Measurements from ENCODE around the gene MBOAT7.
"Not testable (repeated sequence)": the region's sequence is repeated elsewhere in the genome, so short reads cannot be mapped to it uniquely, and the experiment has no call there.

The MBOAT7 gene

GRCh38 chr19:54186351-54186750 lies 3.0 kb downstream of the MBOAT7 start:
- FAIRE-seq = no peak

GRCh38 chr19:54183431-54183830 lies 5.9 kb downstream of the MBOAT7 start:
- FAIRE-seq = no peak

GRCh38 chr19:54181894-54182293 lies 7.5 kb downstream of the MBOAT7 start:
- not testable (repeated sequence) for FAIRE-seq

GRCh38 chr19:54180691-54181091 lies 8.7 kb downstream of the MBOAT7 start:
- no peak for FAIRE-seq

- peak; percentile 92 for FAIRE-seq
These were observed 9.4 kb downstream of the MBOAT7 start for GRCh38 chr19:54179921-54180461.

- FAIRE-seq = no peak
These were observed 10.0 kb downstream of the MBOAT7 start for GRCh38 chr19:54179262-54179852.

GRCh38 chr19:54178581-54179261 lies 10.7 kb downstream of the MBOAT7 start:
- no peak for FAIRE-seq

- FAIRE-seq = no peak
These were observed 15.2 kb downstream of the MBOAT7 start for GRCh38 chr19:54173951-54174834.

GRCh38 chr19:54173359-54173699 lies 16.1 kb downstream of the MBOAT7 start:
- no peak for FAIRE-seq

GRCh38 chr19:54172471-54173358 lies 16.7 kb downstream of the MBOAT7 start, which contains the start of gene TMC4:
Gene TMC4 (minus strand): TSS chr19:54173160. CDS start chr19:54173117, 43 bp downstream.
- no peak for FAIRE-seq

GRCh38 chr19:54171736-54172431 lies 17.5 kb downstream of the MBOAT7 start:
- not testable (repeated sequence) for FAIRE-seq

GRCh38 chr19:54169149-54169740 lies 20.1 kb downstream of the MBOAT7 start:
- no peak for FAIRE-seq

GRCh38 chr19:54168174-54168917 lies 21.0 kb downstream of the MBOAT7 start:
- FAIRE-seq = no peak

GRCh38 chr19:54165222-54165621 lies 24.2 kb downstream of the MBOAT7 start:
- no peak for FAIRE-seq

GRCh38 chr19:54164369-54165068 lies 24.9 kb downstream of the MBOAT7 start:
- no peak for FAIRE-seq

GRCh38 chr19:54162884-54163283 lies 26.5 kb downstream of the MBOAT7 start:
- FAIRE-seq = no peak

GRCh38 chr19:54162241-54162805 lies 27.1 kb downstream of the MBOAT7 start:
- no peak for FAIRE-seq

GRCh38 chr19:54160854-54161253 lies 28.5 kb downstream of the MBOAT7 start:
- FAIRE-seq = no peak

GRCh38 chr19:54160182-54160811 lies 29.1 kb downstream of the MBOAT7 start:
- FAIRE-seq = no peak

Measured in islet of Langerhans (tissue), 1 donor.